ENCODE measurements around the gene PGLYRP3. TPM values are rescaled to one million over a fixed set of nuclear protein-coding genes. Genes with fewer than 3 reads are reported as not detected.

The PGLYRP3 gene
- total RNA-seq, 1 donor from 2014 or later, result not detected

DNA sequence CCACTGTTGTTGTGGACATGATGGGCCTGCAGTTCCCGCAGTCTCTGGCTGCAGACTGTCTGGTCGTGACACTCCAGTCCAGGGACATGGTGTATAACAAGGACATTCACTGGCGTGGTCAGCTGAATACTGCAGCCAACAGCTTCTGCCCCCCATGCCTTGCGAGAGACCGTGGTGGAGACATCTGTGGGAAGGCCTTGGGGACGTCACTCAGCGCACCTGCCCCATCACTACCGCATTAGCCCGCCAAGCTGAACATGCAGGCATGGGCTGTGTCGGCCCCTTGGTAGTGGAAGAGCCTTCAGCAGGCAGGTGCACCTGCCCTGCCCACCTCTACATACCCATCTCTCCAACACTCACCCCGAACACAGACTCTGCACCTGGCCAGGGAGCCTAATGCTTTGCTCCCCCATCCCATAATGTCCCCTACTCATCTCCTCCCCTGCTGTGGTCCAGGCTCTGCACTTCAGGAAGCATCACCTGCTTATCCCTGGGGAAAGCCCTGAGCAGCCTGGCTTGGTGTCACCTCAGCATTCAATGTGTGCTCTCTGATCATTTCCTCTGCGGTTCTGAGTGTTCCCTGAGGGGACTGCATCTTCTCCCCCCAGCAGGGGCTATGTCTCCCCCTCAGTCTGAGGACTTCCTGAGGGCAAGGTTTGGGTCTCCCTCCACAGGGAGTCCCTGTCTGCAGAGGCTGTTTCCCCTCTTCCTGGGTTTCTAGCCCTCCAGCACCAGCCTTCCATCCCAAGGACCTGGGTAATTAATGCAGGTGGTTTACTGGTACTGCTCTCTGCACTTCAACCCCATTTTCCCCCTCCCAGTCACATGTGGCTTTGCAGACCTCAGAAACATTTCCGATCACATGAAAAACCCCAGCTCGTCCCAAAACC, 32.7 kb upstream of the PGLYRP3 start:
- H3K27me3 Mint-ChIP-seq (ENCODE audit: low read depth), result peaks cover 82% of the 10 kb centered on the region
- no peak overlapping the region for H3K27ac Mint-ChIP-seq (ENCODE audit: unreplicated experiment)
- no peaks in the 10 kb centered on the region for H3K9me3 Mint-ChIP-seq
- no peaks in the 10 kb centered on the region for H3K4me1 Mint-ChIP-seq
- H3K36me3 Mint-ChIP-seq (ENCODE audit: low read depth), result no peaks in the 10 kb centered on the region
- no peak for DNase-seq (ENCODE audit: low read depth, low spot score)
- H3K4me3 Mint-ChIP-seq, result no peak overlapping the region
- TF ChIP-seq CTCF (conservative IDR thresholded peaks at IDR 0.05), result no peak

DNA sequence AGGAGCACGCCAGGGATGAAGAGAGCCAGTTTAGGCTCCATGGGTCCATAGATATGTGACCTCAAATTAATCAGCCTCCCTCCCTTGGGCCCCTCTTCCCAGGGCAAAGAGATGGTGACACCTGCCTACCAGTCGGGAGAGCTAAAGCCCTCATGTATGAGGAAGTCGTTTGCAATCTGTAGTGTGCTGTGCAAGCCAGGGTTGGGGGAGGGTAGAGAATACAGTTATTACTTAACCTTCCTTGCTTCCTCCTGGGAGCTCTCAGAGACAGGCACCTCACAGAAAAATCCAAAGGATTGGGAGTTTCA, 31.9 kb upstream of the PGLYRP3 start:
- no peaks in the 10 kb centered on the region for H3K4me1 Mint-ChIP-seq
- no peak for TF ChIP-seq CTCF (conservative IDR thresholded peaks at IDR 0.05)
- H3K9me3 Mint-ChIP-seq, result no peaks in the 10 kb centered on the region
- H3K27me3 Mint-ChIP-seq (ENCODE audit: low read depth), result peaks cover 81% of the 10 kb centered on the region
- H3K27ac Mint-ChIP-seq (ENCODE audit: unreplicated experiment), result no peak overlapping the region
- DNase-seq (ENCODE audit: low read depth, low spot score), result no peak
- no peaks in the 10 kb centered on the region for H3K36me3 Mint-ChIP-seq (ENCODE audit: low read depth)
- H3K4me3 Mint-ChIP-seq, result no peak overlapping the region

DNA sequence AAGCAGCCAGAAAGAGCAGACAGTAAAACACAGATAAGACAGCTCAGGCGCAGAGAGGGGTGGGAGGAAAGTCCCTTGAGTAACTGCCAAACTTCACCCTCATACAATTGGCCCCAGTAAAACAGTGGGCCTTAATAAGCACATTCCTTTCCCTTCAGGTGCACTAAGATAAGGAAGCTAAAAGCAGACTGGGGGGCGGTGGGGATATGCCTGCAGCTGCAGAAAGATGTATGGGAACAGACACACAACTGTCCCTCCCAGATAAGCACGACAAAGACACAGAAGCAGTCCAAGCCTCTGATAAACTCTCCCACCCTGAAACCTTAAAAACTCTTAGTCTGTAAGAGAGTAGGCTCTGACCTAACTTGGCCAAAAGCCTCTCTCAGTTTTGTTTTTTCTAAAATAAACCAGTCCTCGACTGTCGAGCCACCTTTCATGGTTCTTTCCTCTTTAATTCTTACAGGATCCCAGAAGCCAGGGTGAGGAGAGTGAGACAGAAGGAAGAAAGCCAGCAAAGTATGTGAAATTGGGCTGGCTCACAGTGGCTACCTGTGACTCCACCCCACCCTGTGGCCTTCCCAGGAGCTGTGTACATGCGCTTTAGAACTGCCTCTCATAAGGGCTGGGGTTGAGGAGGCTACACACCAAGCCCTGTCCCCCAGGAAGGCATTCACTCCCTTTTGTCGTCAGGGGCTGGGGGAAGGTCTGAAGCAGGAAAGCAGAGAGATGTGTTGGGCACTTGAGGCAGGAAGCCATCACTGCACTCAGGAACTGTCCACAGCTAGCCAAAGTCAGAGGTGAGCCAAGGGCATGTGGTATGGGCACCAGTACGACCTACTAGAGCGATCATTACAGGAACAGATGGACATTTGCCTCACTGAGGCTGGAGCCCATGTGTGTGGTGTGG, 31.3 kb upstream of the PGLYRP3 start:
- Mint-ChIP-seq H3K4me1 (no peaks in the 10 kb centered on the region), H3K4me3 (no peak overlapping the region), H3K27me3 (ENCODE audit: low read depth) (peaks cover 79% of the 10 kb centered on the region), H3K36me3 (ENCODE audit: low read depth) (no peaks in the 10 kb centered on the region), H3K9me3 (no peaks in the 10 kb centered on the region), H3K27ac (ENCODE audit: unreplicated experiment) (no peak overlapping the region)
- no peak for DNase-seq (ENCODE audit: low read depth, low spot score)
- TF ChIP-seq CTCF (conservative IDR thresholded peaks at IDR 0.05), result no peak

GRCh38 chr1:153343040-153343681, 30.4 kb upstream of the PGLYRP3 start:
- Mint-ChIP-seq H3K27me3 (ENCODE audit: low read depth) (peaks cover 80% of the 10 kb centered on the region), H3K4me1 (no peaks in the 10 kb centered on the region), H3K4me3 (no peak overlapping the region), H3K9me3 (no peaks in the 10 kb centered on the region), H3K27ac (ENCODE audit: unreplicated experiment) (no peak overlapping the region), H3K36me3 (ENCODE audit: low read depth) (no peaks in the 10 kb centered on the region)
- no peak for TF ChIP-seq CTCF (conservative IDR thresholded peaks at IDR 0.05)
- DNase-seq (ENCODE audit: low read depth, low spot score), result no peak

DNA sequence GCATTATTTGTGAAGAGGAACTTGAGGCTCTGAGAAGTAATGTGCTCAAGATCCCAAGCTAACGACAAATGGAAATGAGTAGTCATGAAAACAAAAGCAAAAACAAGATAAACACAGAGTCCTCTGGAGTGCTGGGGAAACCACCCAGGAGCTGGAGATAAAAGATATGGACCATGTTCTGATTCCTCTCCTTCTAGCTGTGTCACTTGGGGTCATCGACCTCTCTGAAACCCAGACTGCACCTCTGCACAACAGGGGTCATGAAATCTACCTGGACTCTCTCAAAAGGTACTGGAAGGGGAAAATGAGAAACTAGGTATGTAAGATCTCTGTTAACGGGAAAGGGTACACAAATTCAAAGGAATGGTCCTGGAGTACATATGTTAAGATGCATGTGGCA, 29.4 kb upstream of the PGLYRP3 start:
- Mint-ChIP-seq H3K27me3 (ENCODE audit: low read depth) (peaks cover 80% of the 10 kb centered on the region), H3K9me3 (no peaks in the 10 kb centered on the region), H3K27ac (ENCODE audit: unreplicated experiment) (no peak overlapping the region), H3K4me1 (no peaks in the 10 kb centered on the region), H3K4me3 (no peak overlapping the region), H3K36me3 (ENCODE audit: low read depth) (no peaks in the 10 kb centered on the region)
- no peak for DNase-seq (ENCODE audit: low read depth, low spot score)
- TF ChIP-seq CTCF (conservative IDR thresholded peaks at IDR 0.05), result no peak
